Upper lobe of left lung (tissue), 6 donors: ENCODE measurements around the gene SLC29A3. TPM values are rescaled to one million over a fixed set of nuclear protein-coding genes. Genes with fewer than 3 reads are reported as not detected.

Experiments used
- ATAC-seq, 2 donors: fragments of 200-7000 bp; cut with Tn5 transposase; one replicate each; pipeline ENCODE4 v1.9.1; 2022; ENCODE audit warnings: mild to moderate bottlenecking in 2 of 2, moderate library complexity in 2 of 2; ENCODE audit not compliant: low FRiP score in 2 of 2
- DNase-seq, 2 donors: peaks; one replicate each; pipeline ENCODE4 v3.0.0-alpha.2; 2019 to 2020
- H3K27ac ChIP-seq, 4 donors: fragments of 200-600 bp; sonication (generic); one replicate each; pipeline ENCODE4 v1.5.1; 2016 to 2019
- H3K27me3 ChIP-seq, 4 donors: fragments of 200-600 bp; sonication (generic); one replicate each; pipeline ENCODE4 v1.5.1; 2017 to 2019
- H3K36me3 ChIP-seq, 4 donors: fragments of 200-600 bp; sonication (generic); one replicate each; pipeline ENCODE4 v1.5.1; 2016 to 2019
- H3K4me1 ChIP-seq, 4 donors: fragments of 200-600 bp; sonication (generic); one replicate each; pipeline ENCODE4 v1.5.1; 2018 to 2019
- H3K4me3 ChIP-seq, 4 donors: fragments of 200-600 bp; sonication (generic); one replicate each; pipeline ENCODE4 v1.5.1; 2017 to 2019; ENCODE audit warnings: mild to moderate bottlenecking in 2 of 4, moderate library complexity in 1 of 4
- H3K9me3 ChIP-seq, 4 donors: fragments of 200-600 bp; sonication (generic); one replicate each; pipeline ENCODE4 v1.5.1; 2018 to 2019
- EP300 ChIP-seq, 4 donors: sonication (generic); formaldehyde crosslinking; IDR thresholded peaks; one replicate each; pipeline ENCODE4 v1.5.1; 2017; ENCODE audit warnings: antibody characterized with exemption in 4 of 4, control low read depth in 2 of 4
- POLR2A ChIP-seq, 4 donors: fragments of 450-650 bp; IDR thresholded peaks; one replicate each; pipeline ENCODE4 v1.5.1; 2016 to 2017; ENCODE audit warnings: antibody characterized with exemption in 4 of 4, mild to moderate bottlenecking in 2 of 4
- POLR2AphosphoS5 ChIP-seq, 2 donors: sonication (generic); formaldehyde crosslinking; IDR thresholded peaks; one replicate each; pipeline ENCODE4 v1.5.1; 2017; ENCODE audit warnings: antibody characterized with exemption in 2 of 2
- WGBS, 2 donors: methylation state at CpG; one replicate each; pipeline ENCODE4 v1.1.5; 2017 to 2018; 5-methylcytosine and 5-hydroxymethylcytosine counted together
- total RNA-seq, 6 donors: library from RNA; depleted of rRNA in 4 of 6; stranded (reverse); fragments of >200 nt in 4 of 6; gene quantifications; one replicate each; pipeline versions ENCODE4 v1.1.0 to v1.2.1, GENCODE V29; 2016 to 2021
- TF ChIP-seq, protein P1 (sequence below), 6 experiments: fragments of 450-650 bp in 4 of 6; fragments of 200-600 bp in 2 of 6; sonication (generic) in 2 of 6; IDR thresholded peaks; one replicate each; pipeline ENCODE4 v1.5.1; 2016 to 2019; ENCODE audit warnings: antibody characterized with exemption in 6 of 6
- donor health status: DM: no; HTN: no; CAD: no; lungs with moderate emphysema.
- donor health status: DM: no; HTN: yes; CAD: no; lungs with severe emphysema.

The SLC29A3 gene
- total RNA-seq, 6 donors from 2014 or later, result 6.7 to 17.0 (median 9.2) TPM

- Histone ChIP-seq H3K4me3 (no peak overlapping the region), H3K36me3 (no peaks in the 10 kb centered on the region), H3K9me3 (no peaks in the 10 kb centered on the region), H3K27me3 (no peaks in the 10 kb centered on the region), H3K4me1 (no peaks in the 10 kb centered on the region), H3K27ac (no peak overlapping the region)
- DNase-seq (no peak), ATAC-seq (no peak)
- WGBS, 2 donors, result 19 to 24% methylated on average over 8 to 10 of the region's 10 CpGs
- TF ChIP-seq EP300 (IDR thresholded peaks at IDR 0.05) (no peak), POLR2AphosphoS5 (IDR thresholded peaks at IDR 0.05) (no peak), POLR2A (IDR thresholded peaks at IDR 0.05) (no peak)
- TF ChIP-seq, protein P1, sequence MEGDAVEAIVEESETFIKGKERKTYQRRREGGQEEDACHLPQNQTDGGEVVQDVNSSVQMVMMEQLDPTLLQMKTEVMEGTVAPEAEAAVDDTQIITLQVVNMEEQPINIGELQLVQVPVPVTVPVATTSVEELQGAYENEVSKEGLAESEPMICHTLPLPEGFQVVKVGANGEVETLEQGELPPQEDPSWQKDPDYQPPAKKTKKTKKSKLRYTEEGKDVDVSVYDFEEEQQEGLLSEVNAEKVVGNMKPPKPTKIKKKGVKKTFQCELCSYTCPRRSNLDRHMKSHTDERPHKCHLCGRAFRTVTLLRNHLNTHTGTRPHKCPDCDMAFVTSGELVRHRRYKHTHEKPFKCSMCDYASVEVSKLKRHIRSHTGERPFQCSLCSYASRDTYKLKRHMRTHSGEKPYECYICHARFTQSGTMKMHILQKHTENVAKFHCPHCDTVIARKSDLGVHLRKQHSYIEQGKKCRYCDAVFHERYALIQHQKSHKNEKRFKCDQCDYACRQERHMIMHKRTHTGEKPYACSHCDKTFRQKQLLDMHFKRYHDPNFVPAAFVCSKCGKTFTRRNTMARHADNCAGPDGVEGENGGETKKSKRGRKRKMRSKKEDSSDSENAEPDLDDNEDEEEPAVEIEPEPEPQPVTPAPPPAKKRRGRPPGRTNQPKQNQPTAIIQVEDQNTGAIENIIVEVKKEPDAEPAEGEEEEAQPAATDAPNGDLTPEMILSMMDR (IDR thresholded peaks at IDR 0.05), result no peak
Observed at GRCh38 chr10:71390461-71390835, 71.4 kb downstream of the SLC29A3 start.

GRCh38 chr10:71390921-71391690 lies 72.0 kb downstream of the SLC29A3 start:
- peaks cover 0 to 2% (median under 1%) of the 10 kb centered on the region in 4 donors for H3K27me3 ChIP-seq
- H3K27ac ChIP-seq, result no peak overlapping the region
- WGBS, 2 donors, result 64 to 75% methylated on average over 3 of the region's 3 CpGs
- DNase-seq (peak in 1 of 2 donors; percentile 12), ATAC-seq (no peak)
- peaks cover 0 to 2% (median 0%) of the 10 kb centered on the region in 4 donors for H3K4me1 ChIP-seq
- TF ChIP-seq EP300 (IDR thresholded peaks at IDR 0.05), result no peak
- TF ChIP-seq POLR2AphosphoS5 (IDR thresholded peaks at IDR 0.05), result no peak
- TF ChIP-seq, protein P1 (IDR thresholded peaks at IDR 0.05), result no peak
- no peak for TF ChIP-seq POLR2A (IDR thresholded peaks at IDR 0.05)
- H3K9me3 ChIP-seq, result no peaks in the 10 kb centered on the region
- no peaks in the 10 kb centered on the region for H3K36me3 ChIP-seq
- no peak overlapping the region for H3K4me3 ChIP-seq

DNA sequence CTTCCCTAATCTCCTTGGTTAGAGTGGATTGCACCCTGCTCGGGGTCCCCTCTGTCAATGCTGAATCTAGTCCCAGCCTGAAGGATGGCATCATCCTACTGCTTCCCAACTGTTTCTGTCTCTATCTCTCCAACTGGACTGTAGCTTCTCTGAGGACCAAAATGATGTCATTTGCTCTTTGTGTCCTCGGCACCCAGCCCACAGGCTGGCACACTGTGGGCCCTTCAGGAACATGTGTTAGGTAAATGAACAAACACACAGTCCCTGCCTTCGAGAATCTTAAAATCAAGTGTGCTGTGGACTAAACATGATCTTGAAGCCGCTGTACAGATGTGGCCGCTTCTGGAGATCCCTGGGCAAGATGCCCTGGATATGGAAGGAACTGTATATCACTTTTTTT lies 72.6 kb downstream of the SLC29A3 start:
- WGBS, 2 donors, result 77 to 90% methylated on average over 5 of the region's 5 CpGs
- Histone ChIP-seq H3K36me3 (no peaks in the 10 kb centered on the region), H3K4me1 (peaks cover 0 to 8% (median 1%) of the 10 kb centered on the region in 4 donors), H3K27me3 (peaks cover 0 to 8% (median 4%) of the 10 kb centered on the region in 4 donors), H3K9me3 (no peaks in the 10 kb centered on the region), H3K27ac (no peak overlapping the region), H3K4me3 (no peak overlapping the region)
- TF ChIP-seq, protein P1 (IDR thresholded peaks at IDR 0.05), result no peak
- no peak for TF ChIP-seq POLR2AphosphoS5 (IDR thresholded peaks at IDR 0.05)
- no peak for TF ChIP-seq POLR2A (IDR thresholded peaks at IDR 0.05)
- no peak for TF ChIP-seq EP300 (IDR thresholded peaks at IDR 0.05)
- ATAC-seq (no peak), DNase-seq (no peak)

- no peak overlapping the region for H3K4me3 ChIP-seq
- no peak overlapping the region for H3K27ac ChIP-seq
- H3K4me1 ChIP-seq, result peaks cover 3 to 14% (median 7%) of the 10 kb centered on the region in 4 donors
- 30 to 54% methylated on average over 1 of the region's 1 CpG for WGBS, 2 donors
- TF ChIP-seq, protein P1 (IDR thresholded peaks at IDR 0.05), result no peak
- TF ChIP-seq POLR2A (IDR thresholded peaks at IDR 0.05) (no peak), EP300 (IDR thresholded peaks at IDR 0.05) (no peak), POLR2AphosphoS5 (IDR thresholded peaks at IDR 0.05) (no peak)
- DNase-seq, result peak in 1 of 2 donors; percentile 9
- H3K36me3 ChIP-seq, result no peaks in the 10 kb centered on the region
- peaks cover 0 to 13% (median 7%) of the 10 kb centered on the region in 4 donors for H3K27me3 ChIP-seq
- no peak for ATAC-seq
- no peaks in the 10 kb centered on the region for H3K9me3 ChIP-seq
Observed at GRCh38 chr10:71392292-71392691, 73.2 kb downstream of the SLC29A3 start.
